HG03196 (cell line): ENCODE results near the gene NFIC.
"Not testable (repeated sequence)": the region's sequence is repeated elsewhere in the genome, so short reads cannot be mapped to it uniquely, and the experiment has no call there.

Experiments
- ATAC-seq: cut with Tn5 transposase; IDR thresholded peaks from one replicate; pipeline ENCODE4 v1.9.1; 2021; ENCODE audit not compliant: unreplicated experiment

The NFIC gene

DNA sequence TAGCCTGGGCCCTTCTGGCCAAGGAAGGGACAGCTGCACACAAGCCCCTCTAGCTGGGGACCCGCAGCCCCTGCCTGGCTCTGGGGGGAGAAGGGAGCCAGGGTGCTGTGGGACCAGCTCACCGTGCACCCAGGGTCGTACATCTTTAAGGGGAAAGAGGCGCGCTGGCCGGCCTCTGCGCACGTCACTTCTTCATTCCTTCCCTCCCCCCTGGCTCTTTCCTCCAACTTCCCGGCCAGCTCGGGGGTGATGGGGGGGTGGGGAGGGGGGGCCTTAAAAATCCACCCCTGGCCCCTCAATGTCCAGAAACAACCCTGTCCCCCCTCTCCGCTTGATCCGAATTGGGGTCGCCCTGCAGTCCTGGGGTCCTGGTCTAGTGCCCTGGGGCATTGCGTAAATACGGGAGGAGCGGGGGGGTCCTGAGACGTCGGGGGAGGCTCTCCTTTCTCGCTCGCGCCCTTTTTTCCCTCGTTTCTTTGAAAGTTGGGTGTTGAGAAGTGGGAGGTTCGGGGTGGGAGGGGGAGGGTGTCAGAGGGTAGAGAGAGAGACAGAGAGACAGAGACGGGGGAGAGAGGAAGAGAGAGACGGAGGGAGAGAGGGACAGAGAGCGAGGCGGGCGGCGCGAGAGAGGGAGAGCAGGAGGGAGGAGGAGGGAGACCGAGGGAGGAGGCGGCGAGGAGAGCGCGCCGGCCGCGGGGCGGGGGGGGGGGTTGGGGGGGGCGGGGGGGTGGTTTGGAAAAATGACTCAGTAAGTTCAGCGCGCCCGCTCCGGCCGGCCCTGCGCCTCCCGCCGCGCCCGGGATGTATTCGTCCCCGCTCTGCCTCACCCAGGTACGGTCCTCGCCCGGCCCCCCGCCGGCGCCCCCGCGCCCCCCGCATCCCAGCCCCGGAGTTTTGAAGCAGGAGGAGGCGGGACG is at the start of gene NFIC:
Gene NFIC, plus strand, starts transcription at position 748 of the 917 bp plus-strand sequence. Its CDS starts 54 bp downstream, at position 802.
- no peak for ATAC-seq

DNA sequence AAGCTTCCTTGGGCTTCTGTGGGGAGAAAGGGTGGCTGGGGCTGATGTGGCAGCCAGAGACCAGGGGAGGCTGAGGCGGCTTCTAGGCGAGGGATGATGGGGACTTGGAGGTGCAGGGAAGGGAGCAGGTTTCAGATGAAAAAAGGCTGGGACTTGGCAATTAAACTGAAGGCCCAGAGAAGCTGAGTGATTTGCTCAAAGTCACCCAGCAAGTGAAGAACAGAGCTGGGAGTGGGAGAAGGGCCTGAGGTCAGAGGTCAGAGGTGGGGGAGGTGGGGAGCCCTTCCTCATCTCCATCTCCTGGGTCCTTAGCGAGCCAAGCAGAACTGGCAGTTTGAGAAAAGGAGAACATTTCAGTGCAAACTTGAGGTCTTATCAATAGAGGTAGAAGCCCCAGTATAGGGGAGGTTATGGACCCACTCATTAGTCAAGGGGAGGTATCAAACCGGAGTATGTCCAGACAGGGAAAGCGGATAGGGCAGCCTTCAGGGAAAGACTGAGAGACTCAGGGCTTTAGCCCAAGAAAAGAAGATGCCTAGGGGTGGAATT is 49.6 kb upstream of the NFIC start:
- ATAC-seq = no peak

DNA sequence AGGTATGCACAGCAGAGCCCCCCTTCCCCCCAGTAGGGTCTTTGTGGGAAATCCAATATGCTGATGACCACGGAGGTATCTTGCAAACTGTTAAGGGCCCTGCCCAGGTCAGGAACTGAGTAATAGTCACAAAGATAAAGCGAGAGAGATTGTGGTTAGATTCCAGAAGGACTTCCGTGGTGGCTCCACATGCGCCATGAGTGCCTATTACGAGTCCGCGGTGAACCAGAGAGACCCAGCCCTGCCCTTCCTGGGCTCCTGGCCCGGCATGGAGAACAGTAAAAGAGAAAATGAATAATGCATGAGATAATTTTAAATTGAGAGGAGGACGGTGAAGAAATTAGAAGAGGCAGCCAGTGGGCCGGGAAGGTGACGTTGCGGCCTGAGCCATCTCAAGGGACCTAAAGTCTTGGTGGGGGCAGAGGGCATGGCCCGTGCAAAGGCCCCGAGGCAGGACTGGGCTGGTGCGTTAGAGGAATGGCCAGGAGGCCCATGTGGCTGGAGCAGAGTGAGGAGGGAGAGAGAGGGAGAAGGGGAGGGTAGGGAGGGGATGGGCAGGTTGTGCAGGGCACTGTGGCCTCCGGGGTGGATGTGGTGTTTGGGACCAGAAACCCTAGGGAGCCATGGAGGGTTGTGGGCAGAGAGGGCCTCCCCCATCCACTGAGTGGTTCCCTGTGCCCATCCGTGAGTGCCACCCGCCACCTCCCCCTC is 46.6 kb upstream of the NFIC start:
- no peak for ATAC-seq

DNA sequence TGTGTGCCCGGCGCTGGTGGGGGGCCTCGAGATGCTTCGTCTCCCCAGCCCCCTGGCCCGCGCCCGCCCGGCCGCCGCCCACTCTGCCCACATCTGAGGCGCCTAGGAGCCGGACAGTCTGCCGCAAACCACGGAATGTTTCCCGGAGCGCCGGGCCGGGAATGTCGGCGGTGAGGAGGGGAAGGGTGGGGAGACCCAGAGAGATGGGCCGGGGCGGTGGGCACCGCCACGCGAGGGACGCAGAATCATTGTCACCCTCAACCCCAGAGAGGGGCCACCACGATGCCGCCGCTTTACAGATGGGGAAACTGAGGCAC is 46.1 kb upstream of the NFIC start:
- ATAC-seq = no peak

DNA sequence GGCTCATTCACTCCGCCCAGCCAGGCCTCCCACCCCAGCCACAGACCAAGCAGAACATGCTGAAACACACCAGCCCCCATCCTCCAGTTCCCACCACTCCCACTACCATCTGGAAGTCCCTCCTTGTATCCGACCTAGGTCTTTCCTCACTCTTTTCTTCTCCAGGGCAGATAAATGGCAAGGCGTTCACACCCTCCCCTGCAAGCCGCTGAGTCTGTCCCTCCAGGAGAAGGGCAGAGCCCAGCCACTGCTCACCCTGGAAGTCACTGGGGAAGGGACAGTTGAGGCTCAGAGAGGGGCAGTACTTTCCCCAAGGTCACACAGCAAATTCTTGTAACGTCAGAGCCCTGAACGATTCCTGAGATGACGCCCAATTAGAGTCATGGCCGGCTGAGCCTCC is 45.5 kb upstream of the NFIC start:
- ATAC-seq = no peak

DNA sequence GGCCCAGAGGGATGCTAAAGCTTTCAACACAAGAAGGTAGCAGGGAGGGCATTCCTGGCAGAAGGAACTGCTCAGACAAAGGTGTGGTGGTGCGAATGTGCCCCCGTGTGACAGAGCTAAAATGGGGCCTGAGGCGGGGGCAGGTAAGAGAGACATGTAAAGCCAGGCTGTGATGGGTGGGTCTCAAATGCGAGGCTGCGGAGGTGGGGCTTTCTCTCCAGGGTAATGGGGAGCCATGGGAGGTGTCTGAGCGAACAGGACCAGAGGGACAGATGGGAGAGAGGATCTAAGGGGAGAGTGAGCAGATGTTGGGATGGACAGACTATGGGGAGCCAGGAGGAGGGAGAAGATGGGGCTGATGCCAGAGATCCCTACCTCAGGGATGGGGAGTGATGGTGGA is 44.7 kb upstream of the NFIC start:
- ATAC-seq = no peak

DNA sequence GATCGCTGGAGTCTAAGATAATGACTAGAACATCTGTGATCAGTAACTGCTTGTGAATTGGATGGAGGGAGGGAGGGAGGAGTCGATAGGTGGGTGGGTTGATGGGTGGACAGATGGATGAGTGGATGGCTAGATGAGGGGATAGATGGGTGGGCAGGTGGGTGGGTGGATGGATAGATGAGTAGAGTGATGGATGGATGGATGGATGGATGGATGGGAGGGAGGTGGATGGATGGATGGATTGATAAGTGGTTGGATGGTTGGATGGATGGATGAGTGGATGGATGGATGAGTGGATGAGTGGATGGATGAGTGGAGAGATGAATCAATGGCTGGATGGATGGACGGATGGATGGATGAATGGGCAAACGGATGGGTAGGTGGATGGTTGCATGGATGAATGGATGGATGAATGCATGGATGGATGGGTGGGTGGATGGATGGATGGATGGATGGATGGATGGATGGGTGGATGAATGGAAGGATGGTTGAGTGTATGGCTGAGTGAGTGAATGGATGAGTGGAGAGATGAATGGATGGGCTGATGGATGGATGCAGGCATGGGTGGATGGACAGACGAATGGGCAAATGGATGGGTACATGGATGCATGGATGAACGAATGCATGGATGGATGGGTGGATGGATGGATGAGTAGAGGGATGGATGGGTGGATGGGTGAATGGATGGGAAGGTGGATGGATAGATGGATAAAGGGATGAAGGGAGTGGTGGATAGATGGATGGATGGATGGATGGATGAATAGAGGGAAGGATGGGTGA is 44.0 kb upstream of the NFIC start:
- ATAC-seq = no peak

DNA sequence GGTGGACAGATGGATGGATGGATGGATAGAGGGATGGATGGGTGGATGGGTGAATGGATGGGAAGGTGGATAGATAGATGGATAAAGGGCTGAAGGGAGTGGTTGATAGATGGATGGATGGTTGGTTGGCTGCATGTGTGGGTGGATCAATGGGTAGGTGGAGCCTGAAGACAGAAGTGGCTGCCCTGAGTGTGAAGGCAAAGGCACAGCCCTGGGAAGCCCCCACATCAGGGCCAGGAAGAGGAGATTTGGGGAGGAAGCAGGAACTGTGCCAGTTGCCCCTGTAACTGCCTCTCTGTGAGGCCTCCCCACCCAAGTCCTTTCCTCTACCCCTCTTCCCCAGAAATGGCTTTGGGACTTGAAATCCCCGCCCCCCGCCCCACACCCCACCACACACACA is 43.4 kb upstream of the NFIC start:
- no peak for ATAC-seq

DNA sequence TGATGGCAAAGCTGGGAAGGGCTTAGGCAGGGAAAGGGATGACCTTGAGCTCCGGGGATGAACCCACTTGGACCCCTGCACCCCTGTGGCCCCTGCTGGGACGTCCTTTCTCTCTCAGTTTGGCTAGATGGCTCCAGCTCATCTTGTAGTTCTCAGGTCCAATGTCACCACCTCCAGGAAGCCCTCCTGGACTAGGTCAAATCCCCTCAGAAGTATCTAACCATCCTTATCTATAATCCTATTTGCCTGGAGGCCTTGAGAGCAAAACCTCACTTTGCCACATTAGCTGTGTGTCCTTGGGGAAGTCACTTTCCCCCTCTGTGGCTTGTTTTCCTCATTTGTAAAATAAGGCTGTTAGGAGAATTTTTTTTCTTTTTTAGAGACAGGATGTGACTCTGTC is 42.7 kb upstream of the NFIC start:
- ATAC-seq = no peak

DNA sequence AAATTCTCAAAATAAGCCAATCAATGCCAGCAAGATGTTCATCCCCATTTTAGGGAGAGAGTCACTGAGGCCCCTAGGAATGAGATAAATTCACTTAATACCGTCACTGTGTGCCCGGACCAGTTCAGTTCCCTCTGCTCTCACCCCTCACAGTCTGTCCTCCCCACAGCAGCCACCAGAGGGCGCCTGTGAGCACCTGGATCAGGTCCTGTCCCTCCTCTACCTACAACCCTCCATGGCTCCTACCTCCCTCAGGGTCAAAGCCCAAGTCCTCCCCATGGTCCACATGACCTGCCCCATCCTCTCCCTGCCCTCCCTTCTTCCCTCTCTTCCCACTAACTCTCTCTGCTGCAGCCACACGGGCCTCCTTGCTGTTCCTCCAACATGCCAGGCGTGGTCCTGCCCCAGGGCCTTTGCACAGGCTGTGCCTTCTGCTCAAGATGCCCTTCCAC is 42.0 kb upstream of the NFIC start:
- ATAC-seq = no peak

DNA sequence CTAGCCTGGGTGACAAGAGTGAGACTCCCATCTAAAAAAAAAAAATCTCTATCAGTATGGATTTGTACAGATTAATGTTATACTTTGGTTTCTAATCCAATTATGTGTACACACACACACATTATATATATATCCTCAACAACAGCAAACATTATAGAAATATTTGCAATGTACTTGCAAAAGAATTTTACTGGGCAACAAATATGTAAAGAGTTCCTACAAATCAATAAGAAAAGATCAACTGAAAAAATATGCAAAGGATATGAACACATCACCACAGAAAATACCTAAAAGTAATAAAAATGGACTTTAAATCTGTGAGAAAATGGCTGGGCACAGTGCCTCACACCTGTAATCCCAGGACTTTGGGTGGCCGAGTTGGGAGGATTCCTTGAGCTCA is 40.9 kb upstream of the NFIC start:
- ATAC-seq = no peak

DNA sequence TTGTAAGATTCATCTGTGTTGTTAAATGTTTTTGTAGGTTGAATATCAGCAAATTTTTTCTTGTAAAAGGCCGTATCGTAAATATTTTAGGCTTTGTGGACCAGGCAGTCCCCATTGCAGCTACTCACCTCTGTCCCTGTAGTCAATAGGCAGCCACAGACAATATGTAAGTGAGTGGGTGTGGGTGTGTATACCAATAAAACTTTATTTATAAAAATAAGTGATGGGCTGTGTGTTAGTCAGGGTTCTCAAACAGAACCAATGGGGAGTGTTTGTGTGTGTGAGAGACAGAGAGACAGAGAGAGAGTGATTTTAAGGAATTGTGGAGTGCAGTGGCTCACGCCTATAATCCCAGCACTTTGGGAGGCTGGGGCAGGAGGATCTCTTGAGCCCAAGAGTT is 37.6 kb upstream of the NFIC start:
- no peak for ATAC-seq

DNA sequence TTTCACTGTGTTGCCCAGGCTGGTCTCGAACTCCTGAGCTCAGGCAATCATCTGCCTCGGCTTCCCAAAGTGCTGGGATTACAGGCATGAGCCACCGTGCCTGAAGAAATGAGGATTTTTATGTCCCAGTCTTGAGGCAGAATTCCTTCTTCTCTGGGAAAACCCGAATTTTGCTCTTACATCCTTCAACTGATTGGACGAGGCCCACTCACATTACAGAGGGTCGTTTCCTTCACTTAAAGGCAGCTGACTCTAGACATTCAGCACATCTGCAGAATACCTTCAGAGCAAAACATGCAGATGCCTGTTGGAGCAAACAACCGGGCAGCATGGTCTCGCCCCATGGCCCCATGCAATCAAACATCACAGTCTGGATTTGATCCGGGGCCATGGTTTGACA is 36.3 kb upstream of the NFIC start:
- no peak for ATAC-seq

DNA sequence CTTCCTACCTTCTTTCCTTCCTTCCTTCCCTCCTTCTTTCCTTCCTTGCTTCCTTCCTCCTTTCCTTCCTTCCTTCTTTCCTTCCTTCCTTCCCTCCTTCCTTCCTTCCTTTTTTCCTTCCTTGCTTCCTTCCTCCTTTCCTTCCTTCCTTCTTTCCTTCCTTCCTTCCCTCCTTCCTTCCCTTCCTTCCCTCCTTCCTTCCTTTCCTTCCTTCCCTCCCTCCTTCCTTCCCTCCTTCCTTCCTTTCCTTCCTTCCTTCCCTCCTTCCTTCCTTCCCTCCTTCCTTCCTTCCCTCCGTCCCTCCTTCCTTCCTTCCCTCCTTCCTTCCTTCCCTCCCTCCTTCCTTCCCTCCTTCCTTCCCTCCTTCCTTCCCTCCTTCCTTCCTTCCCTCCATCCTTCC is 34.2 kb upstream of the NFIC start:
- ATAC-seq = not testable (repeated sequence)

DNA sequence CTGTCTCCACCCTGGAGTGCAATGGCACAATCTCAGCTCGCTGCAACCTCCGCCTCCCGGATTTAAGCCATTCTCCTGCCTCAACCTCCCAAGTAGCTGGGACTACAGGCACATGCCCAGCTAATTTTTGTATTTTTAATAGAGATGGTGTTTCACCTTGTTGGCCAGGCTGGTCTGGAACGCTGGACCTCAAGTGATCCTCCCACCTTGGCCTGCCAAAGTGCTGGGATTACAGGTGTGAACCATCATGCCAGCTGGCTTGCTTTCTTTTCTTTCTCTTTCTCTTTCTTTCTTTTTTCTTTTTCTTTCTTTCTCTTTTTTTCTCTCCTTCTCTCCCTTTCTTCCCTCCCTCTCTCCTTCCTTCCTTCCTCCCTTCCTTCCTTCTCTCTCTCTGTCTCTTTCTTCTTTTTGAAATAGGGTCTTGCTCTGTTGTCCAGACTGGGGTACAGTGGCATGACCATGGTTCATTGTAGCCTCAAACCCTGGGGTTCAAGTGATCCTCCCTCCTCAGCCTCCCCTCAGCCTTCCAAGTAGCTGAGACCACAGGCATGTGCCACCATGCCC is 33.3 kb upstream of the NFIC start:
- no peak for ATAC-seq

DNA sequence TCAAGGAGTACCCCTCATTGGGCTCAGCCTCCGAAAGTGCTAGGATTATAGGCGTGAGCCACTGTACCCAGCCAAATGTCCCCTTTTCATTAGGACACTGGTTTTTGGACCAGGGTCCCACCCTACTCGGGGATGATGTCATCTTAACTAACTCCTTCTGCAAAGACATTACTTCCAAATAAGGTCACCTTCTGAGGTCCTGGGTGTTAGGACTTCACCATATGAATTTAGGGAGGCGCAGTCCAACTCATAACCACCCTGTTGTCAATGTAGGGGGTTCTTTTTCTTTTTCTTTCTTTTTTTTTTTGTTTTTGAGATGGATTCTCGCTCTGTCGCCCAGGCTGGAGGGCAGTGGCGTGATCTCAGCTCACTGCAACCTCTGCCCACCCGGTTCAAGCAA is 32.7 kb upstream of the NFIC start:
- no peak for ATAC-seq

DNA sequence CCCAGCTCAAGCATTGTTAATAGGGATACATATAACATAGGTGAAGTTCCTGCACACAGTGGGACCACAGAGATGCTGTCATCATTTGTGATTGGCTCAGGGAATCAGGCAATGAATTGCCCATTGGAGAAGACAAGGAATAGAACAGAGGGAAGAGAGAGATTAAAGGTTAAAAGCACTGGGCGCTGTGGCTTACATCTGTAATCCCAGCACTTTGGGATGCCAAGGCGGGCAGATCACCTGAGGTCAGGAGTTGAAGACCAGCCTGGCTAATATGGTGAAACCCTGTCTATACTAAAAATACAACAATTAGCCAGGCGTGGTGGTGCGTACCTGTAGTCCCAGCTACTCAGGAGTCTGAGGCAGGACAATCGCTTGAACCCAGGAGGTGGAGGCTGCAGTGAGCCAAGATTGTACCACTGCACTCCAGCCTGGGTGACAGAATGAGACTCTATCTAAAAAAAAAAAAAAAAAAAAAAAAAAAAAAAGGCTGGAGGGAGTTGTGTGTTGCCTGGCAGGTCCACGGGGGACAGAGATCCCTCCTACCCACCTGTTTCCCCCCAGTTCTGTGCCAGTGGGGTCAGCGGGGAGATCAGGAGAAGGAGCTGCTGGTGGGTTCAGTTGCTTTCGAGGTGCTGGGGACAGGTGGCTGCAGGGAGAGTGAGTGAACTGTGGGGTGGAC is 31.5 kb upstream of the NFIC start:
- not testable (repeated sequence) for ATAC-seq

DNA sequence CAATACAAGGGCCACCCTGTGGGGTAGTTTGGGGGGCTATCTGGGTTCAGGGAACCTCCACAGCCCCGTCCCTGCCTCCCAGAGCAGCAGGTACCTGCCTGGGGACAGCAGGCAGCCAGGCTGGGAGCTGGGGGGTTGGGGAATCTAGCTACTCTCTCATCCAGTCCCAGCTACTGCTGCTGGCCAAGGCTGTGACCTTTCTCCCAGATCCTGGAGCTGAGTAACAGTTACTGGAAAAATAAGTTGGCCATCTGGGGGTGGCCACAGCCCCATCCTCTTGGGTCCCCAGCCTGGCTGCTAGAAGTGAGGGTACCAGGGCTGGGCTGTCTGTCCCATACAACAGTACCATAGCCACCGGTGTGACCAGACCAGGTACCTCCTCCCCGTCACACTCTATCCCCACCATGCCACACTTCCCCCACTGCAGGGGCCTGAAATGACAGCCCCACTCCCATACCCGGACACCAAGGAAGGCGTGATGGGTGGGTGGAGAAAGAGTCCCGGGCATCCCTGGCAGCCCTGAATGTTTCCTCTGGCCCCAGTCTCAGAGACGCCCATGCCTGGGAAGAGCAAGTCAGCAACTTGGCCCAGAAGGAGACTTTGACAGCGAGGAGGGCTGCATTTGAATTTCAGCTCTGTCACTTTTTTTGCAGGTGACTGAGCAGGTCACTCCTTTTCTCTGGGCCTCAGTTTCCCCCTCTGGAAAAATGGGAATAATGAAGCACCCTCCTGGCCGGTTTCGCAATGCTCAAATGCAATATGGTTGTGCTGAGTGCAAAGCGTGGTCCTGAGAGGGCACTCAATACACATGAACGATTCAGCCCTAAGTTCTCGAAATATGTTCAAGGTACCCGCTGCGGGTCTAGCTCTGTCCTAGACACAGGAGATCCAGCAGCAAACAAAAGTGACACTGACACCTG is 30.7 kb upstream of the NFIC start:
- no peak for ATAC-seq

DNA sequence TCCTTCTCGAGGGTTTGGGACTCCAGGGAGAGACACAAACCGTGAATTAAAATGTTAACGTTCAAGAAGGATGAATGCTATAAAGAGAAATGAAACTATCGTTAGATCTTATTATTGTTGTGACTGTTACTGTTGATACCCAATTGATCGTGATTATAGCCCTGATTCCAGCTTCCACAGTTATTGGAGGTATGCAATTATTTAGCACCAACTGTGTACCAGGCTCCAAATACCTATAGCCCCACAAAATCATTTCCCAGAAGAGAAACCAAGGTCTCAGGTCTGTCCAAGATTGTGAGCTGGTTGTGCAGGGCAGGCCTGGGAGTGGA is 30.1 kb upstream of the NFIC start:
- ATAC-seq = no peak
